ENCODE data around the gene TMTC4.

TMTC4 gene

DNA sequence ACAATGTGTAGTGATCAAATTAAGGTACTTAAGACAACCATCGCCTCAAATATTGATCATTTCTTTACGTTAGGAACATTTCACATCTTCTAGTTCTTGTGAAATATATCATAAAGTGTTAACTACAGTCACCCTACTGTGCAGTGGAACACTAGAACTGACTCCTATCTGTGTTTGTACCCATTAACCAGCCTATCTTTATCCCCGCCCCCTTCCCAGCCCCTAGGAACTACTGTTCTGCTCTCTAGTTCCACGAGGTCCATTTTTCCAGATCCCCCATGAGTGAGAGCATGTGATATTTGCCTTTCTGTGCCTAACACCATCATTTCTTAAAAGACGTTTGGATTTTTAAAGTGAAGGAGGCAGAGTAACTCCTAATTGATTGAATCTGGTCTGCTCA is 61.6 kb downstream of the TMTC4 start:
- DNase-seq (ENCODE audit: low read depth), result no peak
- H3K4me3 ChIP-seq (ENCODE audit: low read depth, low read length), result no peak overlapping the region
- TF ChIP-seq CTCF (IDR thresholded peaks at IDR 0.05; ENCODE audit: control insufficient read depth, extremely low read depth, insufficient read depth), result no peak

GRCh38 chr13:100611678-100612492 is 62.7 kb downstream of the TMTC4 start:
- TF ChIP-seq CTCF (IDR thresholded peaks at IDR 0.05; ENCODE audit: control insufficient read depth, extremely low read depth, insufficient read depth), result no peak

GRCh38 chr13:100610391-100611347 is 63.9 kb downstream of the TMTC4 start:
- H3K4me3 ChIP-seq (ENCODE audit: low read depth, low read length), result no peak overlapping the region
- TF ChIP-seq CTCF (IDR thresholded peaks at IDR 0.05; ENCODE audit: control insufficient read depth, extremely low read depth, insufficient read depth), result no peak
- no peak for DNase-seq (ENCODE audit: low read depth)

More at GRCh38 chr13:100611678-100612492, 62.7 kb downstream of the TMTC4 start:
- DNase-seq (ENCODE audit: low read depth), result peak; percentile 56
- no peak overlapping the region for H3K4me3 ChIP-seq (ENCODE audit: low read depth, low read length)

- no peak for DNase-seq (ENCODE audit: low read depth)
- no peak overlapping the region for H3K4me3 ChIP-seq (ENCODE audit: low read depth, low read length)
- no peak for TF ChIP-seq CTCF (IDR thresholded peaks at IDR 0.05; ENCODE audit: control insufficient read depth, extremely low read depth, insufficient read depth)
These were observed 65.7 kb downstream of the TMTC4 start for GRCh38 chr13:100608906-100609305.

GRCh38 chr13:100608489-100608888 is 66.1 kb downstream of the TMTC4 start:
- no peak for TF ChIP-seq CTCF (IDR thresholded peaks at IDR 0.05; ENCODE audit: control insufficient read depth, extremely low read depth, insufficient read depth)
- no peak for DNase-seq (ENCODE audit: low read depth)
- H3K4me3 ChIP-seq (ENCODE audit: low read depth, low read length), result no peak overlapping the region

GRCh38 chr13:100604918-100605710 is 69.5 kb downstream of the TMTC4 start:
- TF ChIP-seq CTCF (IDR thresholded peaks at IDR 0.05; ENCODE audit: control insufficient read depth, extremely low read depth, insufficient read depth), result no peak
- no peak for DNase-seq (ENCODE audit: low read depth)
- no peak overlapping the region for H3K4me3 ChIP-seq (ENCODE audit: low read depth, low read length)
